Ectodermal cell (in vitro differentiated cells): ENCODE measurements around the gene TMEM150C.

Experiments
- H3K27ac ChIP-seq: 2 replicates; pipeline ENCODE4 v1.7.0; 2013; ENCODE audit warnings: mild to moderate bottlenecking, low read depth, low read length; ENCODE audit not compliant: insufficient read depth, poor library complexity, severe bottlenecking
- H3K27me3 ChIP-seq: 2 replicates; pipeline ENCODE4 v1.7.0; 2013; ENCODE audit warnings: mild to moderate bottlenecking, low read length; ENCODE audit not compliant: insufficient read depth, control insufficient read depth, poor library complexity, severe bottlenecking
- H3K36me3 ChIP-seq: one replicate; pipeline ENCODE4 v1.7.0; 2013; ENCODE audit warnings: low read length; ENCODE audit not compliant: control insufficient read depth, insufficient read depth
- H3K4me1 ChIP-seq: one replicate; pipeline ENCODE4 v1.7.0; 2013; ENCODE audit warnings: low read length; ENCODE audit not compliant: control insufficient read depth, insufficient read depth
- H3K4me3 ChIP-seq: 2 replicates; pipeline ENCODE4 v1.7.0; 2013; ENCODE audit warnings: low read depth, low read length, control low read depth; ENCODE audit not compliant: insufficient read depth
- H3K9me3 ChIP-seq: 2 replicates; pipeline ENCODE4 v1.7.0; 2013; ENCODE audit warnings: mild to moderate bottlenecking, low read length, moderate library complexity; ENCODE audit not compliant: control insufficient read depth
- WGBS, 2 experiments: methylation state at CpG; one replicate each; pipeline ENCODE4 v1.1.7; 2013; ENCODE audit warnings: missing lambda C conversion rate in 2 of 2; 5-methylcytosine and 5-hydroxymethylcytosine counted together

The TMEM150C gene

DNA sequence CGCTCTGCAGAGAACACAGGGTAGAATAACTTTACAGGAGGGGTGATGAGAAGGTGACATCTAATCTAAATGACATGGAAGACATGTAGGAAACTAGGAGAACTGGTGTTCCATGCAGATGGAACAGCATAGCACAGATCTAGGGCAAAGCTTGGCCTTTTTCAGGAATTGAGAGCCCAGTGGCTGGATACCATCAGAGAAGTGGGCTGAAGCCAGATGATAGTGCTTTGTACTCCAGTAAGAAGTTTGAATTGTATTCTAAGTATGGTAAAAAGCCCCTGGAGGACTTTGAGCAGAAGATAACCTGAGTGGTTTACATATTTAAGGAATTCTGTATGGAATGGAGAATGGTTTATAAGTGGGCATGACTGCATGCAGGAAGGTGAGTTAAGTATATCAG, 98.6 kb downstream of the TMEM150C start:
- WGBS, 2 experiments, result 98 to 100% methylated on average over 1 of the region's 1 CpG
- H3K9me3 ChIP-seq, result no peaks in the 10 kb centered on the region
- H3K36me3 ChIP-seq, result peaks cover 18% of the 10 kb centered on the region

DNA sequence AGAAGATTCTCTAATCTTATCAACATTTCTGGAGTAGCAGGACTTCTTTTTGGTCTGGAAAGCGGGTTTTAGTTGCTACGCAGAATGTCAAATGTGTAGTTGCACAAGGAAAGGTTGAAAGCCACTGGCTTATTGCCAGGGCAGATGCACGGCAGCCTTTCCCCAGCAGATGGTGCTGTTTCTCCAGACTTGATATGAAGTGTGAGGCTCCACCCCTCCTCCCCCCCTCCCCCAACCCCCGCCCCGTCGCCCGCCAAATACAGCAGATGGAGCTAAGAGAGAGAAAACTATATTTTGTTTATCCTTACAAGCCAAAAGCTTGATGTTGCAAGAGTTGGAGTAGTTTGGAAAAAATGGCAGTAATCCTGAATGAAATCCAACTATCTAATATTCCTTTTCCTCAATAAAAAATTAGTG, 99.4 kb downstream of the TMEM150C start:
- 47 to 50% methylated on average over 3 of the region's 7 CpGs for WGBS, 2 experiments
- no peak overlapping the region for H3K4me3 ChIP-seq
- H3K9me3 ChIP-seq, result no peaks in the 10 kb centered on the region
- H3K27me3 ChIP-seq, result no peaks in the 10 kb centered on the region
- no peak overlapping the region for H3K27ac ChIP-seq
- peaks cover 22% of the 10 kb centered on the region for H3K36me3 ChIP-seq
- no peaks in the 10 kb centered on the region for H3K4me1 ChIP-seq

More for the DNA sequence above, 98.6 kb downstream of the TMEM150C start:
- no peak overlapping the region for H3K27ac ChIP-seq
- no peaks in the 10 kb centered on the region for H3K27me3 ChIP-seq
- no peaks in the 10 kb centered on the region for H3K4me1 ChIP-seq
- no peak overlapping the region for H3K4me3 ChIP-seq

DNA sequence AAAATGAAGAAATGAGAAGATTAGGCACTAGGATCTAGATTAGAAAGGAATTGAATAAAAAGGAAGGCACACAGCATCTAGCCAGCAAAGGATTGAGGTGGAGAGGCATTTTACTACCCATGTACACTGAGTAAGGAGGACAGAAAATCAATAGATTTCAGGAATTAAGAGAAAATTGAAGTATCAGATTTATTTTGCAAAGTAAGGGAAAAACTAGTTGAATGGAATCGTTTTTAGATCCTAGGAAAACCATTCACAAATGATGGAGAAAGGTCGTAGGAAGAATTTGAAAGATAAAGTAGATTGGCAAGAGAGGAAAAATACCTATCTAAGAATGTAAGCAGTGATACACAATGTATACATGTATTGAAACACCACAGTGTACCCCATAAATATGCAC, 100.1 kb downstream of the TMEM150C start:
- Histone ChIP-seq H3K27me3 (no peaks in the 10 kb centered on the region), H3K9me3 (no peaks in the 10 kb centered on the region), H3K4me3 (no peak overlapping the region), H3K36me3 (peaks cover 29% of the 10 kb centered on the region), H3K4me1 (no peaks in the 10 kb centered on the region), H3K27ac (no peak overlapping the region)
- 98% methylated on average over 2 of the region's 2 CpGs for WGBS, 2 experiments

DNA sequence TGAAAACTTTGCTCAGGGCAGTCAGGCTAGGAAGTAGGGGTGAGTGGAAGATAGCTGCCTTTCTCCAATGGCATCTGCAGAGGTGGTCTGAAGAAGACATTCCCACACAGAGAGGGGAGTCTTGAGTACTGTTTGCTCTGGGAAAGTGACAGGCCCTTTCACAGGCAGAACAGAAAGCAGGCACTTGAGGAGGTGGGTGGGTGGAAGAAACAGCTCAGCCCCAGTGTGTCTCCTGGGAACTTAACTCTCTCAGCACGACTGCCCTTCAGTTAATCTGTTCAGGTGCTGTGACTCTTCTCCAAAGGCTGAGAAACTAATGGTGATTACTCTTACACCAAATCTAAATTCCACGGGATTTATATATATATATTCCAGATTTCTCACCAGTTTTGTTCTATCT, 103.1 kb downstream of the TMEM150C start:
- no peaks in the 10 kb centered on the region for H3K9me3 ChIP-seq
- H3K36me3 ChIP-seq, result peaks cover 34% of the 10 kb centered on the region
- H3K4me1 ChIP-seq, result no peaks in the 10 kb centered on the region
- H3K27ac ChIP-seq, result no peak overlapping the region
- H3K27me3 ChIP-seq, result no peaks in the 10 kb centered on the region
- 87 to 95% methylated on average over 2 of the region's 2 CpGs for WGBS, 2 experiments
- no peak overlapping the region for H3K4me3 ChIP-seq

DNA sequence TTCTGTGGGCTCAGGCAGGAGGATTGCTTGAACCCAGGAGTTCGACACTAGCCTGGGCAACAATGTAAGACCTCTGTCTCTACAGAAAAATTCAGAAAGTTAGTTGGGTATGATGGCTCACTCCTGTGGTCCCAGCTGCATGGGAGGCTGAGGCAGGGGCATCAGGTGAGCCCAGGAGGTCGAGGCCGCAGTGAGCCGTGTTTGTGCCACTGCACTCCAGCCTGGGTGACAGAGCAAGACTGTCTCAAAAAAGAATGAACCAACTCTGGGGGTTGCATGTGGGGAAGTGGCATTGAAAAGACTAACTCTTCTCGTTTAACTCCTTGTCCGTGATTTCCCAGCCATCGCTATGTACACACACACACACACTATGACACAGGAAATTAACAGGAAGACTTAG, 104.5 kb downstream of the TMEM150C start:
- Histone ChIP-seq H3K36me3 (peaks cover 40% of the 10 kb centered on the region), H3K9me3 (no peaks in the 10 kb centered on the region), H3K27ac (no peak overlapping the region), H3K27me3 (no peaks in the 10 kb centered on the region), H3K4me1 (no peaks in the 10 kb centered on the region), H3K4me3 (no peak overlapping the region)
- 92 to 95% methylated on average over 6 to 7 of the region's 7 CpGs for WGBS, 2 experiments

DNA sequence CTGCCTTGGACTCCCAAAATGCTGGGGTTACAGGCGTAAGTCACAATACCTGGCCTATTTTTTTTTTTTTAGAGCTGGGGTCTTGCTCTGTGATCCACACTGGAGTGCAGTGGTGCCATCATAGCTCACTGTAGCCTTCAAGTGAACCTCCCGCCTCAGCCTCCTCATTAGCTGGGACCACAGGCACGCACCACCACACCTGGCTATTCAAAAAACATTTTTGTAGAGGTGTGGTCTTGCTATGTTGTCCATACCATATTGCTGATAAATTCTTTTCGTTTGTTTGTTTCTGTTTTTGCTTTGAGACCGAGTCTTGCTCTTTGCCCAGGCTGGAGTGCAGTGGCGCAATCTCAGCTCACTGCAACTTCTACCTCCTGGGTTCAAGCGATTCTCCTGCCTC, 109.8 kb downstream of the TMEM150C start:
- 94 to 95% methylated on average over 7 of the region's 7 CpGs for WGBS, 2 experiments
- H3K27ac ChIP-seq, result no peak overlapping the region

DNA sequence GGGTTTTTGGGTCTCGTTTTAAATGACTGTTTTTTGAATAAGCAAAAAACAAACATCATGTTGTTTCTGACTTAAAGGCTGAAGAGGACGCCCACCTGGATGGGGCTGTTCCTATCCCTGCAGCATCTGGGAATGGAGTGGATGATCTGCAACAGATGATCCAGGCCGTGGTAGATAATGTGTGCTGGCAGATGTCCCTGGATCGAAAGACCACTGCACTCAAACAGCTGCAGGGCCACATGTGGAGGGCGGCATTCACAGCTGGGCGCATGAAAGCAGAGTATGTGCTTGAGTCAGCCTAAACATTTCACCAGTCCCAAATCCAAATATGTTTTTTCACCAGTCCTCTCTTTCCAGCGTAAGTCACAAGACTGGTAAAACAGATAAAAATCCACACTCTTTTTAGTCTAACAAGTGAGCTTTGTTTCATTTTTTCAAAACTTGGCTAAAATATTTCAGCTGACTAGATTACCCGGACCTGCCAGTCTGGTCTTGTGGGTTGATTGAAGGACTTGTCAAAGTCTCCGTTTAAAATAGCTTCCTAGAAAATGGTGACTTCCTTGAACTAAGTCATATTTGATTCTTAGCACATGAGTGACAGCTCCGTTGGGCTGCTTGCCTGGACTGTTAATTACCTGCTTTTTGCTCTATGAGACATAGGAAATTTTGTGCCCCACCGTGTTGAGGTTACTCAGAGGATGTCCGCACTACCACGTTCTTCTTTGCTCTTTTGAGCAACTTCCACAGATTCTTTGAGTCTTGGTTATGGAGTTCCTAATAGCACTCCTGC, 110.6 kb downstream of the TMEM150C start:
- Histone ChIP-seq H3K27me3 (no peaks in the 10 kb centered on the region), H3K27ac (no peak overlapping the region), H3K4me1 (no peaks in the 10 kb centered on the region), H3K9me3 (no peaks in the 10 kb centered on the region), H3K4me3 (no peak overlapping the region), H3K36me3 (peaks cover 40% of the 10 kb centered on the region)
- WGBS, 2 experiments, result 94 to 95% methylated on average over 13 of the region's 13 CpGs

More for the DNA sequence above, 109.8 kb downstream of the TMEM150C start:
- H3K36me3 ChIP-seq, result peaks cover 45% of the 10 kb centered on the region
- H3K27me3 ChIP-seq, result no peaks in the 10 kb centered on the region
- H3K4me3 ChIP-seq, result no peak overlapping the region
- no peaks in the 10 kb centered on the region for H3K9me3 ChIP-seq
- no peaks in the 10 kb centered on the region for H3K4me1 ChIP-seq

DNA sequence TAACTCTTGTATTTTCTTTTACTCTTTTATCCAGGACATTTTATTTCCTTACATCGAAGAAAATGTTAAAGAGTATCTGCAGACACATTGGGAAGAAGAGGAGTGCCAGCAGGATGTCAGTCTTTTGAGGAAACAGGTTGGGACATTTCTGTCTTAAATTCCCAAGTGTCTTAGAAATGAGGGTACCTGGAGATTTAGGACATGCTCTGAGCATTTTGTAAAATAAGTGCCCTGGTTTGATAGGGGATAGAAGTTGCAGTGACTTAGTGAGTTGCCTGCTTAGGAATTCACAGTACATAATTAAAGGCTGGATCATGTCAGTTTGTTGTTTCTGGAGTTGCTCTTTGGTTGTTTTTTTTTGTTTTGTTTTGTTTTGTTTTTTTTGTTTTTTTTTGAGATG, 113.9 kb downstream of the TMEM150C start:
- Histone ChIP-seq H3K9me3 (no peaks in the 10 kb centered on the region), H3K4me1 (no peaks in the 10 kb centered on the region), H3K27ac (no peak overlapping the region), H3K4me3 (no peak overlapping the region), H3K27me3 (no peaks in the 10 kb centered on the region), H3K36me3 (peaks cover 32% of the 10 kb centered on the region)
- 93 to 100% methylated on average over 1 of the region's 1 CpG for WGBS, 2 experiments

DNA sequence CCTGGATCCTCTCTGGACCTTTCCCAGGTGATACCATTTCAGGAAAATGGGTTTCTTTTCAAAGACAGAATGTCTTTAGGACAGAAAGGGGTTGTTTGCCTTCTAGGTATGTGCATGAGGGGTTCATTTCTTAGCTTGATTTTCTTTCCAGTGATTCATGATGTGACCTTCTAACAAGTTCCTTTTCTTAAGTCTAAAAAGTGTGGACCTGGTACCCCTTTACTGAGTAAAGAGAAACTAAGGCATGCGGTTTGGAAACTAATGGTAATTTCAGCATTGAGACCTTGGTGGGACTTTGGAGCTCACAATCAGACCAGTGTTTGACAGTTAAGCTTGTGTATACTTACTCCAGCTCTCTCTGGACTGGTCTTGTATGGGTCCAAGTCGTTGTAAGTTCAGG, 122.7 kb downstream of the TMEM150C start:
- no peak overlapping the region for H3K27ac ChIP-seq
- H3K4me3 ChIP-seq, result no peak overlapping the region
- no peaks in the 10 kb centered on the region for H3K36me3 ChIP-seq
- 91 to 94% methylated on average over 2 of the region's 2 CpGs for WGBS, 2 experiments
- H3K4me1 ChIP-seq, result no peaks in the 10 kb centered on the region
- no peaks in the 10 kb centered on the region for H3K9me3 ChIP-seq
- H3K27me3 ChIP-seq, result no peaks in the 10 kb centered on the region

DNA sequence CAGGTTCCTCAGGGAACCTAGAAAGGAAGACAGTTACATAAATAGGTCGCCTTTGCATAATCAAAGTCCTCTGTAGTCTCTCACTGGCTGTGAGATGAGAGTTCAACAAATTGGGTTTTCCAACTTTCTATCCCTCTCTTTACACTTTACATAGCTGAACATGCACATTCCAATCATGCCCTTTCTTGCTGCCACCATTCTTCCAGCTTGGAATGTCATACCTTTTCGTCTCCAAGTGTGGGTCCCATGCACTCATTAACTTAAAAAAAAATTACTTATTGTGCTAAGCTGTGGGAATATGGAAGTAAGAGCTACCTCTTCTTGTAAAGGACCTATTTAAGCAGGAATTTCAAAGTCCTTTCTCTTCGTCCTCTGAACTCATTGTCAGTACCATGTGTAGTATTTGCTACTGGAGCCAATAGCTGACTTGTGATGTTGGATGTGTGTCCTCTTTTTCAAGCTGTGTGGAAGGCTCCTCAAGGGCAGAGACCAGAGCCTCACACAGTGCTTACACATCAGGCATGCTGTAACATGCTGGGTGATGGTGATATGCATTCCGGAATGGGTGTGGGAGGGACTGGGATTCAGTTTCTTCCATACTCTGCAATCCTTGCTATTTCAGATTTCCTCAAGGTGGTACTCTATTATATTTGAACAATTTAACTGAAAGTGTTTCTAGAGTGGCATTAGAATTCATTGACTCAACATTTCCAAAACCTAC, 124.3 kb downstream of the TMEM150C start:
- Histone ChIP-seq H3K9me3 (no peaks in the 10 kb centered on the region), H3K4me3 (no peak overlapping the region), H3K27me3 (no peaks in the 10 kb centered on the region), H3K4me1 (no peaks in the 10 kb centered on the region), H3K27ac (no peak overlapping the region), H3K36me3 (no peaks in the 10 kb centered on the region)
- 85 to 88% methylated on average over 3 to 4 of the region's 4 CpGs for WGBS, 2 experiments
